GM18907 (cell line): ENCODE data around the gene SCMH1.

ENCODE experiments used
- ATAC-seq: cut with Tn5 transposase; IDR thresholded peaks from one replicate; pipeline ENCODE4 v1.9.1; 2021; ENCODE audit warnings: mild to moderate bottlenecking, moderate library complexity; ENCODE audit not compliant: unreplicated experiment

Gene SCMH1

DNA sequence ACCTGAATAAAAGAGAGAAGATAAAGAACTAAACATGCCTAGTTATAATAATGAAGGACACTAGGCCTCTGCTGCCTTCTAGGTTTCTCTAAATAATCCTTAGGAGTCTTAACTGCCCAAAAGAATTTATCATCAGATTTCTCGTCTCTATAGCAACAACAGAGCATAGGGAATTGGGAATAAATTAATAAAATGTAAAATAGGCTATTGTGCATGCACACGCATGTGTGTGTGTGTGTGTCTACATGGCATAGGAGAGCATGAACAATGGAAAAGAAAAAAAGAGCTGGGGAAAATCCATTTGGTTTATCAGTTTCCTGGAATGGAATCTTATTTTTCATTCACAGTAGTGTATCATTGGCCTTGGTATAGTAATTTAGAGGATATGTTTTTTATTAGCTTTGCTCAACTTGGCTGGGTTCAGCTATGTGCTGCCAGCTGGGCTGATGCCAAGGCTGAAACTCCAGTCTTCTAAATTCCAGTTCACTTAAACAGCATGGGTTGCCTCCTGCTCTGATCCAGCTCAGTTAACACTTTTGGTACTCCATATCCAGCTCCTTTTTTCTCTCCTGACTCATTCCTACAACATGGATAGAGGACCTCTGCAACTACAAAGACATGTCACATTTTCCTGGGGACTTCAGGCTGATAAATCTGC lies 140.0 kb downstream of the SCMH1 start:
- no peak for ATAC-seq

DNA sequence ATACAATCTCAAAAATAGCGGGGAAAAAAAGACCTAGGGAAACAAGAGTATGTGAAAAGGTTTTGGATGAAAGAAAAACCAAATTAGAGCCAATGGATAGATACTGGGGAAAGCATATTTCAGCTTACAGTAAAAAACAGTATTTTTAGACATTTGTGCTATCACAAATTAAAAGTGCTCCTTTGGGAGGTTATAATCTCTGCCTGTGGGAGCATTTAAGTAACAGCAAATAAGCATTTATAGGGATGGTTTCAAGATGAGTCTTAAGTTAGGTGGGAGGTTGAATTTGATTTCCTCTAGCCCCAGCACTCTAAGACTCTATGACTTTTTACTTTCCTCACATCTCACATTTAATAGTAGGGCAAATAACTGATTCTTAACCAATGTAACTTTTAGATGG lies 141.0 kb downstream of the SCMH1 start:
- no peak for ATAC-seq

DNA sequence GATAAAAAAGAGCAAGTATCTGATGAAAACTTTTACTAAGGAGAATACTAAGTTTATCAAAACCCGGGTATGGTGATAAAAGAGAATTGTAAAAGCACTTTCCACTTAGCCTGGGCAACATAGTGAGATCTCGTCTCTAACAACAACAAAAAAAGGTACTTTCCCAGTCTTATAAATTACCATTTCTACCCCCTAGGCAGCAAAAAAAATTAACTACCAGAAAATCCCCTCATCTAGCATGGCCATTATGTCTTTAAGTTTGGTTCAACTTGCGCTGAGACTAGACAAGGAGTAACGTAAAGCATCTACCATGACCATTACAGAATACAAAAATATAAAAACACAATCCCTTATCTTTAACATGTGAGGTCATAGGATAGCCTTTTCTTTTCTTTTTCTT lies 141.9 kb downstream of the SCMH1 start:
- no peak for ATAC-seq

DNA sequence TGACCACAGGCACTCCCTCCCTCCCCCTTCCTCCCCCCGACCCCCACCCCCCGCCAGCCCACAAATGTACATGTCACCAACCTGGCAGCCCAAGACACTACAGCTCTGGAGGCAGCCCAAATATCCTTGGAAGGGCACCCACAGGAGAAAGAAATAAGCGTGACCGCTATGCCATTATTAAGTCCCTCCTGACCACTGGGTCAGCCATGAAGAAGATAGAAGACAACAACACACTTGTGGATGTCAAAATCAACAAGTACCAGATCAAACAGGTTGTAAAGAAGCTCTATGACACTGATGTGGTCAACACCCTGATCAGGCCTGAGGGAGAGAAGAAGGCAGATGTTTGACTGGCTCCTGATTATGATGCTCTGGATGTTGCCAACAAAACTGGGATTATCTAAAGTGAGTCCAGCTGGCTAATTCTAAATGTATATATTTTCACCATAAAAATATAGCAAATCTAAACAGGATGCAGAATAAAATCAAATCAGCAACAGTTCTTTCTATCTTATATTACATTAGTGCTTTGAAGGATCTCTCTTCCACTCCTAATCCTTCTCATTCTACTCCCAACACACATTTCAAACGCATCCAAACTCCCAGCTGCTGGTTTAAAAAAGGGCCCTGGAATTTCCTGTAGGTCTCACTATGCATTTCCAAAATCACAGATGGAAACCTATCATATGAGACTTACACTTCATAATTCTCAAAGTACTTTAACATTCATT lies 143.2 kb downstream of the SCMH1 start:
- no peak for ATAC-seq

DNA sequence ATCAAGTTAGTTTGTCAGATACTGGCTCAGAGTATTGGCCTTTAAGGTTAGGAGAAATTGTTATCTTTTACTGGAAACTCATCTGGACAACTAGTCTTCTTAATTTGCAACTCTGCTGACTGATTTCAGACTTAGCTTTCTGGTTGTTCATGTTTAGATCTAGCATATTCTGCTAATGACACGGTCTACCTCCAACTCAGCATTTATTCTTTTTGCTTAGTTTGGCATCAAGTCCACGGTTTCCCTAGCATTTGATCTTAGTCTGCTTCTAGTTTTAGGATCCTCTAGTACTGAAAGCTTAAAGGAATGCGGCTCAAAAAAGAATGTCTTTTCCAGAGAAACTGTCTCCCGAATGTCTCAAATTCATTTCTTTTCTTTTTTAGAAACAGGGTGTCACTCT lies 145.0 kb downstream of the SCMH1 start:
- ATAC-seq = no peak

DNA sequence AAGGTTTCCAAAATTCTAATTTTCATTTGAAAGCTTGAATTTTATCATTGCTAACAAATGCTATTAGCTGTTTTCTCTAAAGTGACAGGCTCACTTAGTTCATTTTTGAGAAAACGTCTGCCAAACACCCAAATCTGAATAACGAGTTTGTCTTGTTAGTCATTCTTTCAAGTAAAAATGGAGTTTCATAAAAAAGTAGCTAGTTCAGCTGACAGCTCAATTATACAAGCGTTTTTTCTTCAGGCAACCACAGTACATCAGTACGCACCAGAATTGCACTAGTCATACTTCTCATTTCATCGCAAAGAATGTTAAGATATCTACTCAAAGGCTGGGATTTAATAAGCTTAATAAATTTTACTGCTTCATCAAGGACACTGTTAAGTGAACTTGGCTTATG lies 148.3 kb downstream of the SCMH1 start:
- ATAC-seq = no peak

DNA sequence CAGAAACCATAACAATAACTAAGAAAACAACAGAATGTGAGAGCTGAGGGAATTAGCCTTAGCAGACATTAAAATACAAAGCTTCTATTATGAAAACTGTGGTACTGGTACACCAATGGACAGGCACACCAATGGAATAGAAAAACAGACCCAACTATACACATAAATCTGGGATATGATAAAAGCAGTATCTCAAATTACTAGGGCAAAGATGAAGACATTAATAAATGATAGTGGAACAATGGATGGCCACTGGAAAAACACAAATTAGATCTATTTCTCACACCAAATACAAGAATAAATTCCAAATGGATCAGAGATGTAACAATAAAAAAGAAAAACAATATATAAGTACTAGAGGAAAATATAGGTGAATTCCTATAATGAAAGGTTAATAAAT lies 155.2 kb downstream of the SCMH1 start:
- ATAC-seq = no peak

DNA sequence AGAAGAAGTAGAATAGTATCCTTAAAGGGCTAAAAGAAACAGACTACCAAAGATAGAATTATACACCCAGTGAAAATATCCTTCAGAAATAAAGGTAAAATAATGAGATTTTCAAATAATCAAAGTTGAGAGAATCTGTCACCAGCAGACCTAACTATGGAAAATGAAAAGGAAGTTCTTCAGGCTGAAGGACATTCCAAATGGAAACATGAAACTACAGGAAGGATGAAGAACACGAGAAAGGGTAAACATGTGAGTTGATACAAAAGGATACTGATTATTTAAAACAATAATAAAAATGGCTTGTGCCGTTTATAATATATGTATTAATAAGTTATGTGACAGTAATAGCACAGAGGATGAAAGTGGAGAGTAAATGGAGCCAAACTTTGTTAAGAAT lies 163.5 kb downstream of the SCMH1 start:
- no peak for ATAC-seq

DNA sequence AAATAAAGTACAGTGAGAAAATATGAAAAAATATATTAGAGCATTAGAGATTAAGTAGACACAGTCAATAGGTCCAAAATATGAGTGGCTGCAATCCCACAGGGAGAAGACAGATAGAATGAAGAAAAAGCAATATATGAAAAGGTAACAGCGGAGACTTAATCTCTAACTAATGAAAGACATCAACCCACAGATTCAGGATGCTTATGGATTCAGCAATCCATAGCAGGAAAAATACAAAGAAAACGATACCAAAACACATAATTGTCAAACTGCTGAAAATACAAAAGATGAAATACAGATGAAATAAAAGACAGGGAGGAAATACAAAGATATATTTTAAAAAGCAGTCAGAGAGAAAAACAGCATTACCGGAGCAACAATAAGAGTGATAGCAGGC lies 163.9 kb downstream of the SCMH1 start:
- ATAC-seq = no peak

DNA sequence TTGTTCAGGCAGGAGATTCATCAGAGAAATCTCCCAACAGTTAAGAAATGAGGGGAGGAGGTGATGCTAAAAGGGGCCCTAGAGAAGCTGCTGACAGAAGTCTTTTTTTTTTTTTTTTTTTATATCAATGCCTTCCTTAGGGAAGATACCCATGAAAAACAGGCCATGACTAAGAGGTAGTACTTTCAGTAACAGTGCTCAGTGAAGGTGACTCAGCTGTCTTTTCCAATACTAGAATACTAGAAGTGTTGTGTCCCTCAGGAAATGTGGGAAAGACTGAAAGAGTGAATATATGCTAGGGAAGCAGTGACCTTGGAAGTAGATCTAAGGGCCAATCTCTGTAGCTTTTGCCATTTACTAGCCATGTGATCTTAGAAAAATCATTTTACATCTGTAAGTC lies 168.1 kb downstream of the SCMH1 start:
- ATAC-seq = no peak

DNA sequence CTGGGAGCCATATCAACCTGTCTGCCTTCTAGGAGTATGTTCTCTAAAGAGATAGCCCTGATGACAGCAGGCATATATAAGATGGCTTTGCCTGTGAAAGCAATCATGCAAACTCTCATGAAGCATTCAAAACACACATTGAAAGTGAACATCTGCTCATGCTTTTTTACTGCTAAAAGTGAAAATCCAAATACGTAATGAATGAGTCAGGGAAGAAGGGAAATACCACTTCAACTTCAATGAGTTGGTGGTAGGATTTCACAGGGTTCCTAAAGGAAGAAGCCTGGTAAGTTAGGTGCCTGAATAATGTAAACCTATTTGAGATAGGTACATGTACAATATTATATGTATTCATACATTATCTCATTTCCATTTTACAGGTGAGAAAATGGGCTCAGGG lies 170.1 kb downstream of the SCMH1 start:
- ATAC-seq = no peak

DNA sequence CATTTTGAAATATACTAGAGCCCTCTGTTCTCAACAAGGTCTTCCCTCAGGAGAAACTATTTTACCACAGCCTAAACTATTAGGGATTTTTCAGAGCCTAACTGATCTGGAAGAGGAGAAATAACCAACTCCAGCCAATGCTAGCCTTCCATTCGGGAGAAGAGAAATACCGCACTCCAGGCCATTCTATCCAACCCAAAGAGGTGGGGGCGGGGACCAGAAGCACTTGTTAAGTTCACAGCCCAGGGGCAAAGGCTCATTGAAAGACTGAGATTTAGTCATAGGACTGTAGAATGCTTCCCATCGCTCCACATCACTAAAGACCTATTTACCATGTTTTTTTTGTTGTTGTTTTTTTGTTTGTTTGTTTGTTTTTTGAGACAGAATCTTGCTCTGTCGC lies 185.2 kb downstream of the SCMH1 start:
- no peak for ATAC-seq

DNA sequence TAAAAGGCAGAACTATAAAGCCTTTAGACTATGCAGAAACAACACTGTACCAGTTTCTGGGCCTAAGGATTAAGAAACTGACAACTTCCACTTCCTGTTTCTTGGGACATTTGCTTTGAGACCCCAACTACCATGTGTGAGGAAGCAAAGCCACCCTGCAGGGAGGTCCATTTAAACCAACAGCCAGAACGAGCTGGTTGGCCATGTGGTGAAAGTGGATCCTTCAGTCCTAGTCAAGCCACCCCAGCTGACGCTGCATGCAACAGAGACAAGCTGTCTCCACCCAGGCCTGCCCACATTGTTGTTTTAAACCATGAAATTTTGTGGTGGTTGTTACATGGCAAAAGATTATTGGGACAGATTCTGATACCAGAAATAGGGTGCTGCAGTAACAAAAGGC lies 188.8 kb downstream of the SCMH1 start:
- no peak for ATAC-seq

DNA sequence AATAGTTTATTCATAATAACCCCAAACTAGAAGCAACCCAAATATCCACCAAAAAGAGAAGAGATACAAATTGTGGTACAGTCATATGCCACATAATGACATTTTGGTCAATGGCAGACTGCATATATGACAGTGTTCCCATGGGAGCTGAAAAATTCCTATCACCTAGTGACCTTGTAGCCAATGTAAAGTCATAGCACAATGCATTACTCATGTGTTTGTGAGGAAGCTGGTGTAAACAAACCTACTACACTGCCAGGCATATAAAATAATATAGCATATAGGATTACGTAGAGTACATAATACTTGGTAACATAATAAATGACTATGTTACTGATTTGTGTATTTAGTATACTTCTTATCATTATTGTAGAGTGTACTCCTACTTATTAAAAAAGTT lies 191.1 kb downstream of the SCMH1 start:
- ATAC-seq = no peak

DNA sequence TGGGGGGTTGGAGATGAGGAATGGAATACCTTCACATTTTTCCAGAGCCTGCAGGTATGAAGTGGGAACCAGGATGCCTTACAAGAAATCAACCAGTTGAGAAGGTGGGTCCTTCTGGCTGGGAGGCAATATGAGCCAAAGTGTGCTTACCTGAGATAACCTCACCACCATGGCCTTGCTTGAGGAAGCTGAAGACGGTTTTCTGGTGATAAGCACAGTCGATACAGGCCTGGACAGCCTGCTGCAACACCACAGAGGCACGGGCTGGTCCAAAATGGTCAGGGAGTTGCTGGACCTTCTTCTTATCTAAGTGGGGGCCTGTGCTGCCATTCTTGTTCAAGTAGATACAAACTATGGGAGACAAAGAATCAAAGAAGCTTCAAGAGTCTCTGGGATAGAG lies 193.6 kb downstream of the SCMH1 start:
- ATAC-seq = no peak

DNA sequence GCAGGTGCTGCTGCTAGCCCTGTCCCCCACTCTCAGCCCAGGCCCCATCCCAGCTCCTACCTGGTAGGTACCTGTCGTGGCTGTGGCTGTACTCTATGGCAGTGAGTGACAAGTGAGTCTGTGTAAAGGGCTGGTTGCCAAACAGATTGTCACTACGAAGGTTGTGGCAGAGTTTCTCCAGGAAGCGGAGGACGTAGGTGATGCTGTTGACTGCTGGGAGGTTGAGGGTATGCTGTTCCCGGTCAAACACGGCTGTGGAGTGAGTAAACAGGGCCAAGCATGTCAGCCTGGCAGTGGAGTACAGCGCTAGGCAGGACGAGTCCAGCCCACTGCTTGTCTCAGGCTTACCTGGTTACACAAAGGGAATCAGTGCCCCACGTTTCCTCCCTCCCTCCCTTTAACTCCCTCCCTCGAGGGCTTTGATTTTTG lies 195.7 kb downstream of the SCMH1 start:
- no peak for ATAC-seq

DNA sequence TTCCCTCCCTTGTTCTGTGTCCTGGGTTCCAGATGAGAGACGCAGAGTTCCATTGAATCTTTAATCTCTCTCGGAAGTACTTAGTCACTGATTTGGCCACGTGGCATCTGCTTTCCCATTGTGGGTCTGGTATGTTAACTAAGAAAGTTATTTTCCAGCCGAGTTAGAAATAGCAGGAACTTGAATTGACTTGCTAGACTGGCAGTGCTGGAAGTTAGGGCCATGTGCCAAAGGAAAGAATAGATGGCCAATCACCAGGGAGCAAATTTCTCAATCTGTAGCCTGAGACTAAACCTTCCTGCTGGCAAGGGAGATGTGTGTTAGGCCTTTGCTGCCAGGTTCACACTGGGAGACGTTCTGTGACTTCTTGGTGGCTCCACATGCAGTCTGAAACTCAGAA lies 196.4 kb downstream of the SCMH1 start:
- ATAC-seq = no peak

DNA sequence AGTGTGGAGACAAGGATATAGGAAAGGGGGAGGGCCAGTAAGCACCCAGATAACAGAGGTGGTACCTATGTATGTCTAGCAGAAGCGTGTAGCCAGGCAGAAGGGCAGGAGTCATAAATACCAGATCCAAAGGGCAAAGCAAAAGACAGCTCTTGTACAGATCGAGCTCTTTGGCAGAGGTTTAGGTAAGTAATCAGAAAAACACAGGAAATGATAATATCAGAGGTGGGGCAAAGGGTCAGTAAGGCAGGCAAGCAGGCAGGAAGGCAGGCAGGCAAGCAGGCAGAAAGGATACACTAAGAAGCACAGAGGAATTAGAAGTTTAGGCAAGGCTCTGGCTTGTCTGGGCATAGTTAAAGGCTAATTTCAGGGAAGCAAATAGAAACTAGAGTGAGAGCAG lies 197.9 kb downstream of the SCMH1 start:
- no peak for ATAC-seq

DNA sequence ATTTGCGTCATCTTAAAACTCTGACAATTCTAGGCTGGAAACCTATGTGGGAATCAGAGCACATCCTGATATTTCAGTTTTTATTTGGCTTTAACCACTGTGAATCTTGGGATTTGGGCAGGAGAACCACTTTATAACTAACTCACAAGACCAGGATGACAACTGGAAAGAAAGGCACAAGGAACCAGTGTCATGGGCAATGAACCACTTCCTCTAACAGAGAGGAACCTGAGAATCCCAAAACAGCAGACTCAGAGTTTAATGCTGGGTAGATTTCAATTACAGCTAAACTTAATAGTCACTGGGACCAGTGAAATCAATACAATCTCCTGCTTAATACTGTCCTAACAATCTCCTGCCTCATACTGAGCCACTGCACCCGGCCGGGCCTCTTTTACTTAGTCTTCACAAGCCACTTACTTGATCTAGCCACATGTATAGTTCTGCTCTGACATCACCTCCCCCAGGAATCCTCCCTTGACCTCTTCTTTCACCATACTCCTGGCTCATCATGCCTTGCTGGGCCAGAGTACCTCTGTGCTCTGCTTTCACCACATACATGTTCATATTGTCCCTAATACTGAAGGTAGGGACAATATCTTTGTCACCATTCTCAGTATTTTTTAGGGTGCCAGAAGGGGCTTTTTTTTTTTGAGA lies 200.4 kb downstream of the SCMH1 start:
- no peak for ATAC-seq

DNA sequence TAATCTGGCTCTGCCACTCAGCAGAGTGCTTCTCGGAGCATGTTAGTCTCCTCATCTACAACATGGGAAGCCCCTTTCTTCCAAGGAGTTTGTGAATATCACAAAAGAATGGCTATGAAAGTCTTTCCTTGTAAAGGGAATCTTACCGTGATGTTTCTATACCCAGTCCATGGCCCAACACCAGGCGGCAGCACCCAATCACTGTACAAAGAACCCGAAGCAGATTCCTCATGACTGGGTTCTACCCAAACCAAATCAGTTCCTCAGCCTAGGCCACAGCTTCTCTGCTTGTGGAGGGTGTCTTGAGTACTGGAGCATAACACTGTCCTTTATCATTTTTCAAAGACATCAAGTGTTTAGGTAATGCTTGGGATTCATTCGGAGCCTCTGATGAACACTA lies 204.0 kb downstream of the SCMH1 start:
- no peak for ATAC-seq

DNA sequence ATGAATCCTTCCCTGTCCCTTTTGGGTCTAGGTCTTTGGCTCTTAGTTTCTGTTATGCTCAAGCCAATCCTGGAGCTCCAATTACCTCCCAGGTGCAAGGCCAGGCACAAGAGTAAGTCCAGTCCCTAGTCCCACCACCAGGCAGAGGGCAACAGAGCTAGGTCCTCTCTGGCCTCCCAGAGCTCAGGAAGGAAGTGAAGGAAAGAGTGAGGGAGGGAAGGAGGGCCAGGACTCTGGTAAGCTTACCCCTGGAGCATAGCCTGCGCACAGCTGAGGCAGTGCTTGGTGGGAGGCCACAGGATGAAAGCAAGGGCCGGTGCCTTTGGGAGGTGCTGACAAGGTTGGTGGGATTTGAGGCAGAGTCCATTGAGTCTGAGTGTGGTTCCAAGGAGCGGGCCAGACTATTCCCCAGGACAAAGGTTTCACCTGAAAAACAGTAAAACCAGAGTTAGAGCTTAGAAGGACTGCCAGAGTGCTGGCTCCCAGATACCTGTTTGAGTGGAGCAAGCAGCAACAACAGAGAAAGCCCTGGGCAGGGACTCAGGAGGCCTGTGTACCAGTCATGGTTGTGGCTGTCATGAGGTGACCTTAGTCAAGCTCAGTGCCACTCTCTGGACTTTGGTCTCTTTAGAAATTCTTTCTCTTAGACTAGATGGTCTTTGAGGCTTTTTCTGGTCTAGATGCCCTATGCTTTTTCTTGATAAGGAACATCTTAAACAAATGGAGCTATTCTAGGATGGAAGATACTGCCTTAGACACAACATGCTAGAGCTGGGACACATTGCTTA lies 204.8 kb downstream of the SCMH1 start:
- ATAC-seq = no peak

DNA sequence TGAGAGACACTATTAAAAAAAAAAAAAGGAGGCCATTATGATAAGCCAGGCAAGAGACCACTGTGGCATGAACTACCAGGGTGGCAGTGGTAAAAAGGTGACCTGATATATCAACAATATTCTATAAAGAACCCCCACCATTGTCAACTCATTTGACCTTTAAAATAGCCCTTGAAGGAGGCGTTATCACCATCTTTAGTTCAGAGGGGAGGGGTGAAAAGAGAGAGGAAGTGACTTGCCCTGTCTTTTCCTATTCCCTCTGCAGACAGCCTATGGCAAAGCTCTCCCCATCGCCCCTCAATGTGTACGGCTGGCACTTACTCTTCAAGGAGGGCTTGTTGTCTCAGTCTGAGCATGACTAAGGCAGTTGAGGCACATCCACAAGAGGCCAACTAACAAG lies 208.8 kb downstream of the SCMH1 start:
- ATAC-seq = no peak
